Measurements from ENCODE around the gene PPP2R5E. TPM values are rescaled to one million over a fixed set of nuclear protein-coding genes. Genes with fewer than 3 reads are reported as not detected.

The PPP2R5E gene
- total RNA-seq, 4 donors from 2014 or later: 10.5 to 45.2 (median 27.8) TPM

DNA sequence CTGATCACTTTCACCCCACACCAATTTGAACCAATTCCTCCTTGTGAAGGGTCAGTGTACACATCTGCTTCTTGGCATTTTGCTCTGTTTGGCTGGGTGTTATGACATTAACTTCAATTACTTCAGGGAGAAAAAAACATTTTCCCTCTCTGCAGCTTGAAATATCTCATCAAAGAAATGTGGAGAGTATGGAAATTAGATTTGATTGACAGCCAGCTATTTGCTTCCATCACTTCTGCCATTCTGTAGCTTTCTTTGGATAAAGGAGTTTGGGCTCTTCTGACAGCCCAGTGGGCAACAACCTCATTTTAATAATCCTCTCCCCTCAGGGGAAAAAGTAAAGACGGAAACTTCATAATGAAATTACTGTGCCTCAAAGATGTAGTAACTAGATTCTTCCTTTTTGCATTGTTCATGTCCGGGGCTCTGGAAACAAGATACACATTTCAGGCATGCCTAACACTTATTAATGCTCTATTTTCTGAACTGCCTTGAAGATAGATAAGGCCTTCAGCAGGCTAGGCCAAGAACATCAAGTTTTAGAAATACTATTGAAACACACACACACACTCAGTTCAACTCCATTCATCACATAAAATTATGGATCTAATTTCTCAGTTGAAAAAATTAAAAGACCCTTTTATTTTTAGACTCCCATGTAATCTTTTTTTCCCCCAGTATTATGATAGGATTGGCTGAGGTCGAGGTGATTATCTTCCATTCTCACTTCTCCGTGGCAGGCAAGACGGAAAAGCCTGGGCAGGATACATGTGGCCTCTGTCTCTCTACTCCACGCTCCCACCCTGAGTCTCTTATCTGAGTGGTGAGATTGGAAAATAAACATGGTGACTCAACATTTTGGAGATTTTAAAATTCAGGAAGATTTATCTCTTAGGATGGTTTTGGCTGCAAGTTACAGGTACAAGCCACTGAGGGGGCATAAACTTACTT lies 214.1 kb downstream of the PPP2R5E start:
- no peak overlapping the region for H3K4me3 ChIP-seq
- no peaks in the 10 kb centered on the region for H3K36me3 ChIP-seq
- DNase-seq: no peak
- TF ChIP-seq POLR2AphosphoS5 (IDR thresholded peaks at IDR 0.05) (no peak), POLR2A (IDR thresholded peaks at IDR 0.05) (no peak), EP300 (IDR thresholded peaks at IDR 0.05; ENCODE audit: low read depth) (no peak)
- TF ChIP-seq, protein P1, sequence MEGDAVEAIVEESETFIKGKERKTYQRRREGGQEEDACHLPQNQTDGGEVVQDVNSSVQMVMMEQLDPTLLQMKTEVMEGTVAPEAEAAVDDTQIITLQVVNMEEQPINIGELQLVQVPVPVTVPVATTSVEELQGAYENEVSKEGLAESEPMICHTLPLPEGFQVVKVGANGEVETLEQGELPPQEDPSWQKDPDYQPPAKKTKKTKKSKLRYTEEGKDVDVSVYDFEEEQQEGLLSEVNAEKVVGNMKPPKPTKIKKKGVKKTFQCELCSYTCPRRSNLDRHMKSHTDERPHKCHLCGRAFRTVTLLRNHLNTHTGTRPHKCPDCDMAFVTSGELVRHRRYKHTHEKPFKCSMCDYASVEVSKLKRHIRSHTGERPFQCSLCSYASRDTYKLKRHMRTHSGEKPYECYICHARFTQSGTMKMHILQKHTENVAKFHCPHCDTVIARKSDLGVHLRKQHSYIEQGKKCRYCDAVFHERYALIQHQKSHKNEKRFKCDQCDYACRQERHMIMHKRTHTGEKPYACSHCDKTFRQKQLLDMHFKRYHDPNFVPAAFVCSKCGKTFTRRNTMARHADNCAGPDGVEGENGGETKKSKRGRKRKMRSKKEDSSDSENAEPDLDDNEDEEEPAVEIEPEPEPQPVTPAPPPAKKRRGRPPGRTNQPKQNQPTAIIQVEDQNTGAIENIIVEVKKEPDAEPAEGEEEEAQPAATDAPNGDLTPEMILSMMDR (IDR thresholded peaks at IDR 0.05): no peak
- H3K27ac ChIP-seq: no peak overlapping the region
- H3K4me1 ChIP-seq: no peaks in the 10 kb centered on the region
- intact Hi-C loops (cut with DNase I; ENCODE audit: low total_unique reads): no loop called here
- WGBS, 2 donors (ENCODE audit: low coverage in 1 of 2): 78 to 81% methylated on average over 6 of the region's 6 CpGs
- no peaks in the 10 kb centered on the region for H3K27me3 ChIP-seq
- H3K9me3 ChIP-seq: no peaks in the 10 kb centered on the region
- in situ Hi-C loops (cut with MboI; ENCODE audit: low pct_ligation_motif_present in 1 of 4, low pct_unique_long_range_greater_than_20kb in 1 of 4, low sequenced_read_pairs in 3 of 4): no loop called here

DNA sequence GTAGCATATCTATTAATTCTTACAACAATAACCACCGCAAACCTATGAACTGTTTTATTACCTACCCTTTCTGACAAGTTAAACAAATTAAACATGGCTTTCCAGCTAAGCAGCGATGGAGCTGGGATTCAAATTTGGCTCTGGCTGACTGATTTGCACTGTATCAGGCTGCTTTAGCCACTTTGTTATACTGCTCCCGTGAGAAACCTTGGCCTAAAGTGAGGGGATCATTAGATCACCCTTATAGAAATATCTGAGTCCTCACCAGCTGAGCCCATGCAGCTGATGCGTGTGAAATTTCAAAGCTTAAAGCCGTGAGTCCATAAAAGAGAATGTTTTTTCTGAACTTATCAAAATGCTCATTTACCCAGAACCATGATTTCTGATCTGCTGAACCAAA lies 216.3 kb downstream of the PPP2R5E start:
- no peaks in the 10 kb centered on the region for H3K9me3 ChIP-seq
- TF ChIP-seq POLR2A (IDR thresholded peaks at IDR 0.05): no peak
- TF ChIP-seq, protein P1 (IDR thresholded peaks at IDR 0.05): no peak
- no peak for TF ChIP-seq POLR2AphosphoS5 (IDR thresholded peaks at IDR 0.05)
- no peak for TF ChIP-seq EP300 (IDR thresholded peaks at IDR 0.05; ENCODE audit: low read depth)
- intact Hi-C loops (cut with DNase I; ENCODE audit: low total_unique reads) (no loop called here), in situ Hi-C loops (cut with MboI; ENCODE audit: low pct_ligation_motif_present in 1 of 4, low pct_unique_long_range_greater_than_20kb in 1 of 4, low sequenced_read_pairs in 3 of 4) (no loop called here)
- WGBS, 2 donors (ENCODE audit: low coverage in 1 of 2): 79 to 85% methylated on average over 4 to 5 of the region's 5 CpGs
- H3K27ac ChIP-seq: no peak overlapping the region
- no peaks in the 10 kb centered on the region for H3K36me3 ChIP-seq
- H3K4me1 ChIP-seq: no peaks in the 10 kb centered on the region
- no peak overlapping the region for H3K4me3 ChIP-seq
- H3K27me3 ChIP-seq: no peaks in the 10 kb centered on the region
- no peak for DNase-seq

DNA sequence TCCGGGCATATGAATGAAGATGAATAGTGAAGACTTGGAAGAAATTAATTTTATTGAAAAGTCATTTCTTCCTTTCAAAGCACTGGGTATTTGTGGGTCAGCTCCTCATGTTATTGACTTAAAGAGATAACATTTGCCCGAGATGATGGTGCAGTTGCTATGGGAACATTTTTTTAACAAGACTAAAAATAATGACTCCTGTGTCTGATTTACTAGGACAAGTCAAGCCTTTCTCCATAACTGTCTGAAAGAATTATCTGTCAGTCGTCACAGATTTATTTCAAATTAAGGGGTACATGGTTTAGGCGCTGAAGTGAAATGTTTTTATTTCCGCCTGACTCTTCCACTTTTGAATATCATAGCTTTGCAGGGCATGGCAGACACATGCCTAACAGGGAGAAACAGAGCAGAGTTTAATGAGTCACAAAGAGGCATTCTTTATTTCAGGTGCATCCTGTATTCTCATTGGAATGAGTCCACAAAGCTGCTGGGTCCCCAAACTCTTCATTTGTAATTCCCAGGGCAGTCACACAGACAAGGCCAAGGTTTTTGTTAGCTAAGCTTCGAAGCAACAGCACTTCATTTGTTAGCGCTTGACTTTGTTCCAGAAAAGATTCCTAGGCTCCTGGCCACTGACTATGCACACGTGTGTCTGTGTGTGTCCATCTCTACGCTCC lies 220.1 kb downstream of the PPP2R5E start:
- no peak for DNase-seq
- H3K9me3 ChIP-seq: no peaks in the 10 kb centered on the region
- H3K4me1 ChIP-seq: no peaks in the 10 kb centered on the region
- TF ChIP-seq POLR2AphosphoS5 (IDR thresholded peaks at IDR 0.05) (no peak), POLR2A (IDR thresholded peaks at IDR 0.05) (no peak)
- TF ChIP-seq, protein P1 (IDR thresholded peaks at IDR 0.05): no peak
- WGBS, 2 donors (ENCODE audit: low coverage in 1 of 2): 65 to 68% methylated on average over 9 of the region's 9 CpGs
- in situ Hi-C loops (cut with MboI; ENCODE audit: low pct_ligation_motif_present in 1 of 4, low pct_unique_long_range_greater_than_20kb in 1 of 4, low sequenced_read_pairs in 3 of 4) (no loop called here), intact Hi-C loops (cut with DNase I; ENCODE audit: low total_unique reads) (no loop called here)
- no peak overlapping the region for H3K27ac ChIP-seq
- no peaks in the 10 kb centered on the region for H3K27me3 ChIP-seq
- no peaks in the 10 kb centered on the region for H3K36me3 ChIP-seq
- no peak overlapping the region for H3K4me3 ChIP-seq

DNA sequence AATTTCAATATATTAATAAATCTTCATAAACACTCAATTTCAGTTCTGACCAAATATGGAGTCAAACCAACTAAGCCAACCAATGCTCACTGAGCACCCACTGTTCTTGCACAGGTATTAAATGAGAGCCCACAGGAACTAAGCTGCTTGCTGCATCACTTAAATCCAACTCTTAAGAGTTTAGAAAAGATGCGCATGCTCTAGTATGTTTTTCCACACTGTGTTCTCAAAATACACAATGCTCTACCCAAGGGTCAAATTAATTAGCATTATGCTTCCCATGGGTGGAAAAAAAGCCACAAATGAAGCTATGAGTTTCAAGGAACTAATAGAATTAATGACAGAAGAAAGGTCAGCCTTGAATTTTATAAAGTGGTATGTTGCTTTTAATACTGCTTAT lies 220.7 kb downstream of the PPP2R5E start:
- in situ Hi-C loops (cut with MboI; ENCODE audit: low pct_ligation_motif_present in 1 of 4, low pct_unique_long_range_greater_than_20kb in 1 of 4, low sequenced_read_pairs in 3 of 4) (no loop called here), intact Hi-C loops (cut with DNase I; ENCODE audit: low total_unique reads) (no loop called here)
- H3K4me3 ChIP-seq: no peak overlapping the region
- H3K27me3 ChIP-seq: no peaks in the 10 kb centered on the region
- no peak overlapping the region for H3K27ac ChIP-seq
- DNase-seq: no peak
- 88 to 94% methylated on average over 1 of the region's 1 CpG for WGBS, 2 donors (ENCODE audit: low coverage in 1 of 2)
- H3K4me1 ChIP-seq: no peaks in the 10 kb centered on the region
- no peaks in the 10 kb centered on the region for H3K36me3 ChIP-seq
- H3K9me3 ChIP-seq: no peaks in the 10 kb centered on the region
- TF ChIP-seq, protein P1 (IDR thresholded peaks at IDR 0.05): no peak

All from transverse colon (tissue), 4 donors.